NCI-H524 treated with DMSO at 0.1 percent for 48 hours (cell line): ENCODE measurements around the gene HIPK2.

Experiments
- DNase-seq: peaks from one replicate; lab custom pipeline; 2025; lab: John Stamatoyannopoulos, UW

HIPK2 gene

GRCh38 chr7:139777948-139778841 is at the start of gene HIPK2:
HIPK2 (minus strand) TSS chr7:139777998; CDS start chr7:139777623, 375 bp downstream.
- DNase-seq: no peak

- DNase-seq: no peak
These were observed 49.2 kb upstream of the HIPK2 start for GRCh38 chr7:139827042-139827441.

DNA sequence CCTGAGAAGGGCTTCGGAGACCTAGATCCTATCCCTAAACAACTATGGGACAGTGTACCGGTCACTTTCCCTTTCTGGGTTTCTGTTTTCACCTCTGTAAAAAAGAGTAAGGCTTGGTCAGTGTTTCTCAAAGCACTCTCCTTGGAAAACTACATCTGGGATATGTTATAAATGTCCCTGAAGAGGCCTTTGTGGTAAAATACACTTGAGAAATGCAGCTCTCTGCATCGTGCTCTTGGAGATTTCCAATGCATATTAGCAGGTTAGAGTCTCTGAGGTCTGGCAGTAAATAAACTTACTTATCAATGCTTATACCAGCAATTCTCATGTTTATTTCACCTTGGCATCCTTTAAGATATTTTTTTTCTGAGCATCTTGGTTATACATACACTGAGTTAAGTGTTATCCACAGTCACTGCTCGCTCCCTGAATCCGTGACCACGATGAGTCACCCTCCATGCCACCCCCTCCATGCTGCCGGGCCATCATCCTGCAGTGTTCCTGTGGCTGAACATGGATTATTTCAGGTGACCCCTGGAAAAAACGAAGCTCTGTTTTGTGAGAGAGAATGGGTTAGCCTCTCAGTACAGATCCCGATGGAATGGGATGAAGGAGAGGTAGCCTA is 48.0 kb upstream of the HIPK2 start:
- no peak for DNase-seq

- DNase-seq: no peak
These were observed 46.2 kb upstream of the HIPK2 start for GRCh38 chr7:139823959-139824521.

GRCh38 chr7:139822855-139823254 is 45.1 kb upstream of the HIPK2 start:
- no peak for DNase-seq

GRCh38 chr7:139821349-139822105 is 43.7 kb upstream of the HIPK2 start:
- no peak for DNase-seq

DNA sequence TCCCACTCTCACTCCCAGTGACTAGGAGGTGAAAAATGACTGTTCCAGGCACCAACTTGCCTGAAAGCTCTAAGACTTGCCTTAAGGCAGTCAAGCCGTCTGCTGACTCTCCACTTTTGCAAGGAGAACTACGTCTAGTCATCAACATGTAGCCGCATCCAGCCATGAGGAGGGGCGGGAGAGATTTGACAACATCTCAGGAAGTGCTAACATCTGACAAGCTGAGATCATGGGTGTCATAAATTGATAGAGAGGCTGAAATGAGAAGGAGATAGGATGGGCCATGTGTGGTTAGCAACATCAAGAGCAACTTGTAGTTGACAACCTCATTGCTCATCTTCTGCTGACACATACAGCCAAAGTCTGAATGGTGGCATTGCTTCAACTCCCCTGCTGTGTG is 42.3 kb upstream of the HIPK2 start:
- DNase-seq: no peak

- no peak for DNase-seq
These were observed 39.5 kb upstream of the HIPK2 start for GRCh38 chr7:139817249-139817648.

DNA sequence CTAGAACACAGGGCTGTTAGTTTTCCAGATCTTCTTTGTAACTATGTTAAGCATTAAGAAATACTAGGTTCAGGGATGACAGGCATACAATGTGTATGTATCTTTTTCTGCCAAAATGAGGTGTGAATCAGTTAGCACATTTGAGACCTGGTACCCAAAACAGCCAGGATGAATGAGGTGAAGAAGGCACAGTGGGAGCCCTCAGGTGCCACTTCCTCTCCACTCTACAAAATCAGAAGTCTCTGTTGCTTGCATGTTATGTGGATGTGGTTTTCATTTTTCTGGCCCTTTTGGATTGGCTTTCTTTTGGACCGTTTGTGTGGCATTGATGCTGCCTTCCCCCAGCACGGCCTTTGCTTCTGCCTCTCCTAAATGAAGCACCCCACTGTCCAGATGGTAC is 35.9 kb upstream of the HIPK2 start:
- no peak for DNase-seq

DNA sequence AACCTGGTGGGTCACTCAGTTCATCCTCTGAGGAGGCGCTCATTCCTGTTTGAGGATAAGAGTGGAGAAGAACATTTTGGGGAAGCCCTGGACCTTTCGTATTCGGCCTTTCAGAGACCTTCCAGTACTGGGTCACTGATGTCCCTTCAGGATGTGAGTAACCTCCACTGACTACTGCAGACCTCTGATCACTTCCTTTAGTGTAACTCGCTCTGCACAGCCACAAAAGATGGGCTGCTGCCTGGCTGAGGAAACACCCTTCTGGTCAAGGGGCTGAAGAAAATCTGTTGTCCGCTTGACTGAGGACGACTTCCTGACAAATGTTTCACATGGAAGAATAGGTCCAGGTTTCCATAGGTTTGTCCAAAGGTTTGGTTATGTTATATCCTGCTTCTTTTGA is 35.4 kb upstream of the HIPK2 start:
- DNase-seq: no peak

- DNase-seq: peak; percentile 32
These were observed 33.3 kb upstream of the HIPK2 start for GRCh38 chr7:139811066-139811465.

GRCh38 chr7:139808846-139809442 is 31.1 kb upstream of the HIPK2 start:
- DNase-seq: no peak

DNA sequence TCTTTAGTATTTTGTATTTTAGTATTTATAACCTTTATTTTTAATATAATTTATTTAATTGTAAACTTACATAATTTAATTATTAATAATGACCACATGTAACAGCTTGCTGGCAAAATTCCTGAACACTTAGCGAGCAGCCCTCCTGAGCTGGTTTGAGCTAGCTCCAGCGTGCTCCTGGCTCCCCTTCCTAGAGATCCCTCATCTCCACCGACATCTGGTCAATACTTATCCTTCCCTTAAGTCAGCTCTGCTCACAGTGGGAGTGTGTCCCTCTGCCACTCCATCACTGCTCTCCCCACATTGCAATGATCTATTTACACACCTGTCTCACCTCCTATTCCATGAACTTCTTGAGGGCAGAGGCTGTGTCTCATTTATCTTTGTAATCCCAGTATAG is 30.6 kb upstream of the HIPK2 start:
- peak; percentile 2 for DNase-seq

GRCh38 chr7:139807009-139807408 is 29.2 kb upstream of the HIPK2 start:
- no peak for DNase-seq

DNA sequence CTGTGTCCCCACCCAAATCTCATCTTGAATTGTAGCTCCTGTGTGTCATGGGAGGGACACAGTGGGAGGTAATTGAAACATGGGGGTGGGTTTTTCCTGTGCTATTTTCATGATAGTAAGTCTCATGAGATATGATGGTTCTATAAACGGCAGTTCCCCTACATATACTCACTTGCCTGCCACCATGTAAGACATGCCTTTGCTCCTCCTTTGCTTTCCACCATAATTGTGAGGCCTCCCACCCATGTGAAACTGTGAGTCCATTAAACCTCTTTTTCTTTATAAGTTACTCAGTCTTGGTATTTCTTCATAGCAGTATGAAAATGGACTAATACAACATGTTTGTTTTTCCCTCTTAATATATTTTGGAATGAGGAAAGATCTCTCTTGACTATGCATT is 26.8 kb upstream of the HIPK2 start:
- no peak for DNase-seq

- DNase-seq: no peak
These were observed 21.8 kb upstream of the HIPK2 start for GRCh38 chr7:139799586-139799985.

DNA sequence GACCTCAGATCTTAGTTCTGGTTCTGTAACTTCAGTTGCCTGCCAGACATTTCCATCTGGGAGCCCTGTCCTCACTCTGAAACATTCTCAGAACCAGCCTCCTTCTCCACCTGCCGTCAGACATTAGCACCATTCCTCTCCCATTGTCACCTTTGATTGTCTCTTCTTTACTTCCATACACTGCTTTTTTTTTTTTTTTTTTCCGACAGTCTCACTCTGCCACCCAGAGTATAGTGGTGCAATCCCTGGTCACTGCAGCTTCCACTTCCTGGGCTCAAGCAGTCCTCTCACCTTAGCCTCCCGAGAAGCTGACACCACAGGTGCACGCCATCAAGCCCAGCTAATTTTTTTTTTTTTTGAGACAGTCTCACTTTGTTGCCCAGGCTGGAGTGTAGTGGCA is 21.1 kb upstream of the HIPK2 start:
- DNase-seq: no peak

DNA sequence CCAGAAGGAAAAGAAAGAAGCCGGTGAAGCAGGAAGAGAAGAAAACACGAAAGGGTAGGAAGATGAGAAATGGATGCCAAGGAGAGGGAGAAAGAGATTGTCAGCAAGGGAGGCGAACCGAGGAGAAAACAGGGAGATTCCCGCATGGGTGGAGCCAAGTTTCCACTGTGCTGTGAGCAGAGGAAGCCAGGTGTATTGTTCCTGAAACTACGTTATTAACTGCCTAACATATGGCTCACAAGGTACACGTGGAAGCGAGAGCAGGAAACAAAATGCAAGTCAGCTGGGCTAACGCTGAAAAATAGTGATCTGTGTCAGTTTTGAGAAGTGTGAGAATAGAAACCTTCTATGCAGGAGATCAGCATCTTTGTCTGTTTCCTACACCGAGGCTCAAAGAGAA is 20.4 kb upstream of the HIPK2 start:
- DNase-seq: no peak

DNA sequence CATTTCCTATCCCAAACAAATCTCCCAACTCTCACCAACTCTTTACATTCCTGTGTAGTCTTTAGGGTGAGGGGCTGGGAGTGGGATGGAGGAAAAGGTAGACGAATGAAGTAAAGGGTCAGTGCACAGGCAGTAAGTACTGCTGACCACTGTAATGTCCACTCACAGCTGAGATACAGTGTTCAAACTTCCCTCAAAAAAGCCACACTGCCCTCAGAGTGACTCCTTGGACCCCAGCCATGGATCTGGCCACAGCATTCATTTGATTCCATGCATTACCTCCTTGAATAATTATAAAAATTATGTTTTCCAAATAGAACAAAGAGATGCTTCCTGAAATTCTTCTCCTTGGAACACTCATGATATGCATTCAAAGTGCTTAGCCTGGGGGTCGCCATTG is 19.8 kb upstream of the HIPK2 start:
- no peak for DNase-seq

DNA sequence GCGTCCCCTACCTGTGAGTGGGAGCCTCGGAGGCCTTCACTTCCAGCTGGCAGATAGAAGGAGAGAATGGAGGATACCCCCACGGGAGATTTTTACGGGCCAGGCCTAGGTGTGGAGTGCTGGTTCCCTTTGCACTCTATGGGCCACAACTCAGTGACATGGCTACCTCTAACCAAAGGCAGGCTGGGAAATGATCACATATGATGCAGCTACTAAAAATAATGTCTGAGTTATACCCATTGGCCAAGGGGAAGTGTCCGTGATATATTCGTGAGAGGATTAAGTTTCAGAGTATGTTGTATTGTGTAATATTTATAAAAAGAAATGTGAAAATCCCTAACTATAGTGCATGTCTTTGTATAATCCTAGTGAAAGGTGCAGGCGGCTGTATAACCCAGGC is 13.5 kb upstream of the HIPK2 start:
- DNase-seq: no peak

- no peak for DNase-seq
These were observed 6.8 kb upstream of the HIPK2 start for GRCh38 chr7:139784648-139785047.
